ENCODE data around the gene LCP2.
A peak's percentile ranks its signal among the peaks of the same experiment; 100 is the strongest.

The LCP2 gene

GRCh38 chr5:170294556-170294955 is 3.0 kb downstream of the LCP2 start:
- no peak for DNase-seq

GRCh38 chr5:170294057-170294456 is 3.5 kb downstream of the LCP2 start:
- no peak for DNase-seq

GRCh38 chr5:170293273-170293672 is 4.3 kb downstream of the LCP2 start:
- DNase-seq = no peak

GRCh38 chr5:170292179-170293104 is 5.1 kb downstream of the LCP2 start:
- DNase-seq = no peak

GRCh38 chr5:170290498-170290897 is 7.1 kb downstream of the LCP2 start:
- DNase-seq = no peak

- DNase-seq = no peak
Measured at GRCh38 chr5:170289764-170290163, 7.8 kb downstream of the LCP2 start.

- no peak for DNase-seq
Measured at GRCh38 chr5:170289121-170289520, 8.5 kb downstream of the LCP2 start.

GRCh38 chr5:170288551-170288950 is 9.0 kb downstream of the LCP2 start:
- no peak for DNase-seq

GRCh38 chr5:170288151-170288550 is 9.4 kb downstream of the LCP2 start:
- DNase-seq = no peak

GRCh38 chr5:170287532-170287931 is 10.0 kb downstream of the LCP2 start:
- DNase-seq = no peak

GRCh38 chr5:170286386-170286925 is 11.1 kb downstream of the LCP2 start:
- DNase-seq = no peak

- no peak for DNase-seq
Measured at GRCh38 chr5:170285181-170285580, 12.4 kb downstream of the LCP2 start.

GRCh38 chr5:170284231-170284630 is 13.3 kb downstream of the LCP2 start:
- DNase-seq = no peak

GRCh38 chr5:170283296-170283695 is 14.3 kb downstream of the LCP2 start:
- DNase-seq = no peak

- no peak for DNase-seq
Measured at GRCh38 chr5:170280011-170280493, 17.5 kb downstream of the LCP2 start.

GRCh38 chr5:170279459-170279817 is 18.1 kb downstream of the LCP2 start:
- DNase-seq = no peak

- DNase-seq = peak; percentile 69
Measured at GRCh38 chr5:170278611-170279458, 18.7 kb downstream of the LCP2 start.

- no peak for DNase-seq
Measured at GRCh38 chr5:170277867-170278281, 19.7 kb downstream of the LCP2 start.

GRCh38 chr5:170276140-170276539 is 21.4 kb downstream of the LCP2 start:
- no peak for DNase-seq

GRCh38 chr5:170275376-170275994 is 22.1 kb downstream of the LCP2 start:
- peak; percentile 59 for DNase-seq

GRCh38 chr5:170273968-170274710 is 23.4 kb downstream of the LCP2 start:
- peak; percentile 38 for DNase-seq

Measured in effector CD8-positive, alpha-beta T cell (primary cell).